CD14-positive monocyte (primary cell): ENCODE results near the gene SLC10A4. TPM values are rescaled to one million over a fixed set of nuclear protein-coding genes. Genes with fewer than 3 reads are reported as not detected.

Experiments used
- DNase-seq, 3 donors: peaks; one replicate each; pipeline ENCODE4 v3.0.0-alpha.2; 2011 to 2022
- H2AFZ ChIP-seq: 2 replicates; pipeline ENCODE4 v1.6.0; 2012; ENCODE audit warnings: mild to moderate bottlenecking, low read depth, low read length, inconsistent platforms; ENCODE audit not compliant: insufficient read depth, poor library complexity, severe bottlenecking
- H3K27ac ChIP-seq, 2 donors: 1 replicate in 1 of 2; 2 replicates in 1 of 2; pipeline ENCODE4 v1.5.1; 2012 to 2013; ENCODE audit warnings: low read length in 2 of 2, control low read depth in 1 of 2, inconsistent platforms in 1 of 2, low read depth in 1 of 2, mild to moderate bottlenecking in 1 of 2
- H3K27me3 ChIP-seq, 2 donors: one replicate each; pipeline versions ENCODE4 v1.6.0 to v1.6.1; 2011 to 2013; ENCODE audit warnings: low read length in 2 of 2; ENCODE audit not compliant: control insufficient read depth in 2 of 2, insufficient read depth in 2 of 2
- H3K36me3 ChIP-seq, 2 donors: replicated peaks in 1 of 2; 1 replicate in 1 of 2; 2 replicates in 1 of 2; pipeline versions ENCODE4 v1.5.1 to v1.6.1; 2012 to 2013; ENCODE audit warnings: low read length in 2 of 2, control low read depth in 1 of 2, inconsistent platforms in 1 of 2, mild to moderate bottlenecking in 1 of 2; ENCODE audit not compliant: insufficient read depth in 2 of 2, control insufficient read depth in 1 of 2
- H3K4me1 ChIP-seq, 2 donors: 1 replicate in 1 of 2; 2 replicates in 1 of 2; pipeline versions ENCODE4 v1.5.1 to v1.6.1; 2012 to 2013; ENCODE audit warnings: low read length in 2 of 2, control low read depth in 1 of 2, inconsistent platforms in 1 of 2, mild to moderate bottlenecking in 1 of 2, moderate library complexity in 1 of 2; ENCODE audit not compliant: insufficient read depth in 2 of 2, control insufficient read depth in 1 of 2
- H3K4me2 ChIP-seq: replicated peaks from 2 replicates; pipeline ENCODE3; 2012; ENCODE audit warnings: low read length, moderate library complexity, mild to moderate bottlenecking; ENCODE audit not compliant: poor library complexity, severe bottlenecking; ENCODE audit errors: extremely low read depth
- H3K4me3 ChIP-seq, 3 experiments: fragments of 200-600 bp in 1 of 3; sonication (generic) in 1 of 3; replicated peaks in 1 of 3; 1 replicate in 2 of 3; 2 replicates in 1 of 3; pipeline ENCODE4 v1.5.1; 2011 to 2013; ENCODE audit warnings: low read length in 3 of 3, mild to moderate bottlenecking in 3 of 3, control low read depth in 2 of 3, low read depth in 2 of 3, inconsistent platforms in 1 of 3, moderate library complexity in 1 of 3
- H3K79me2 ChIP-seq: 2 replicates; pipeline ENCODE4 v1.6.0; 2012; ENCODE audit warnings: mild to moderate bottlenecking, control low read depth, inconsistent platforms, low read length, moderate library complexity; ENCODE audit not compliant: insufficient read depth
- H3K9ac ChIP-seq: 2 replicates; pipeline ENCODE4 v1.6.0; 2017; ENCODE audit warnings: low read length, mild to moderate bottlenecking; ENCODE audit not compliant: insufficient read depth, poor library complexity, severe bottlenecking
- H3K9me3 ChIP-seq, 2 donors: replicated peaks in 1 of 2; 1 replicate in 1 of 2; 2 replicates in 1 of 2; pipeline versions ENCODE4 v1.5.1 to v1.6.1; 2012 to 2013; ENCODE audit warnings: low read length in 2 of 2, control low read depth in 1 of 2; ENCODE audit not compliant: control insufficient read depth in 1 of 2, insufficient read depth in 1 of 2
- H4K20me1 ChIP-seq: 2 replicates; pipeline ENCODE4 v1.6.0; 2012; ENCODE audit warnings: mild to moderate bottlenecking, low read length, control low read depth, moderate library complexity; ENCODE audit not compliant: insufficient read depth
- H3K27ac Mint-ChIP-seq, 7 donors: one replicate each; pipeline ENCODE4 v1.8.0; 2020; ENCODE audit warnings: mild to moderate bottlenecking in 7 of 7, mixed read lengths in 7 of 7, moderate library complexity in 6 of 7, inconsistent platforms in 2 of 7
- H3K27me3 Mint-ChIP-seq, 3 donors: one replicate each; pipeline ENCODE4 v1.8.0; 2021 to 2022; ENCODE audit warnings: low read depth in 3 of 3, mild to moderate bottlenecking in 3 of 3, mixed read lengths in 3 of 3, moderate library complexity in 3 of 3, inconsistent platforms in 1 of 3
- H3K36me3 Mint-ChIP-seq, 2 donors: one replicate each; pipeline ENCODE4 v1.8.0; 2020; ENCODE audit warnings: mixed read lengths in 2 of 2, inconsistent platforms in 1 of 2, mild to moderate bottlenecking in 1 of 2
- H3K4me1 Mint-ChIP-seq: one replicate; pipeline ENCODE4 v1.8.0; 2020; ENCODE audit warnings: mild to moderate bottlenecking, mixed read lengths
- H3K4me3 Mint-ChIP-seq, 2 donors: one replicate each; pipeline ENCODE4 v1.8.0; 2020; ENCODE audit warnings: mild to moderate bottlenecking in 2 of 2, mixed read lengths in 2 of 2, moderate library complexity in 1 of 2
- H3K9me3 Mint-ChIP-seq, 7 donors: one replicate each; pipeline ENCODE4 v1.8.0; 2020 to 2022; ENCODE audit warnings: mixed read lengths in 7 of 7, mild to moderate bottlenecking in 6 of 7, moderate library complexity in 6 of 7, inconsistent platforms in 2 of 7
- CTCF ChIP-seq: fragments of 200-600 bp; IDR thresholded peaks from one replicate; pipeline ENCODE4 v1.8.0; 2022; ENCODE audit warnings: antibody characterized with exemption, mild to moderate bottlenecking
- WGBS: methylation state at CpG from one replicate; pipeline ENCODE4 v1.1.5; 2013; ENCODE audit warnings: missing lambda C conversion rate; ENCODE audit not compliant: insufficient coverage; 5-methylcytosine and 5-hydroxymethylcytosine counted together
- intact Hi-C, 2 donors: fragments of 100-400 bp; cut with micrococcal nuclease; formaldehyde crosslinking; loops; one replicate each; pipeline versions ENCODE4 v1.15.0 to v1.15.1; 2023
- polyA plus RNA-seq, 3 donors: library from polyadenylated mRNA; depleted of rRNA in 1 of 3; unstranded in 2 of 3; stranded (reverse) in 1 of 3; fragments of 300-500 nt in 2 of 3; fragments of >200 nt in 1 of 3; fragmentation: Illumina TruSeq in 2 of 3; gene quantifications; 1 replicate in 2 of 3; 2 replicates in 1 of 3; pipeline ENCODE4 v1.2.3, GENCODE V29; 2012 to 2021

SLC10A4 gene
- polyA plus RNA-seq, 3 donors: not detected

GRCh38 chr4:48491514-48492176 is 8.5 kb downstream of the SLC10A4 start:
- Histone ChIP-seq H3K27me3 (peaks cover 47 to 60% of the 10 kb centered on the region in 2 donors), H3K9me3 (peaks cover 0 to 3% of the 10 kb centered on the region in 2 donors), H3K4me3 (no peak overlapping the region), H3K36me3 (no peaks in the 10 kb centered on the region), H2AFZ (no peak overlapping the region), H3K79me2 (no peaks in the 10 kb centered on the region), H3K4me2 (peak overlapping the region; percentile 62), H4K20me1 (no peaks in the 10 kb centered on the region), H3K27ac (no peak overlapping the region), H3K9ac (no peak overlapping the region), H3K4me1 (peaks cover 0 to 15% of the 10 kb centered on the region in 2 donors)
- TF ChIP-seq CTCF: no peak
- peaks cover 0 to 12% (median 3%) of the 10 kb centered on the region in 7 donors for H3K9me3 Mint-ChIP-seq
- 77% methylated on average over 19 of the region's 23 CpGs for WGBS
- H3K27me3 Mint-ChIP-seq: peaks cover 51 to 65% (median 59%) of the 10 kb centered on the region in 3 donors
- peaks cover 7% of the 10 kb centered on the region for H3K4me1 Mint-ChIP-seq
- H3K27ac Mint-ChIP-seq: no peak overlapping the region
- DNase-seq: no peak
- H3K4me3 Mint-ChIP-seq: peak overlapping the region; percentile 12 to 72
- intact Hi-C loops: no loop called here
- H3K36me3 Mint-ChIP-seq: peaks cover 10 to 11% of the 10 kb centered on the region in 2 donors

- DNase-seq: no peak
- TF ChIP-seq CTCF: no peak
These were observed 10.4 kb downstream of the SLC10A4 start for GRCh38 chr4:48493452-48494100.

More at GRCh38 chr4:48493452-48494100, 10.4 kb downstream of the SLC10A4 start:
- Mint-ChIP-seq H3K27ac (peak overlapping the region in 1 of 7 donors; percentile 35), H3K9me3 (peaks cover 0 to 10% (median 3%) of the 10 kb centered on the region in 7 donors), H3K4me3 (no peak overlapping the region), H3K27me3 (peaks cover 32 to 45% (median 42%) of the 10 kb centered on the region in 3 donors), H3K4me1 (peaks cover 7% of the 10 kb centered on the region), H3K36me3 (peaks cover 19 to 22% of the 10 kb centered on the region in 2 donors)
- no peaks in the 10 kb centered on the region for H3K79me2 ChIP-seq
- H3K4me3 ChIP-seq: no peak overlapping the region
- no CpG with 5 or more reads among the region's 4 CpGs for WGBS
- H3K4me1 ChIP-seq: peaks cover 0 to 15% of the 10 kb centered on the region in 2 donors
- H3K36me3 ChIP-seq: peaks cover 10% of the 10 kb centered on the region in 2 donors
- no peaks in the 10 kb centered on the region for H4K20me1 ChIP-seq
- H3K4me2 ChIP-seq: no peak overlapping the region
- peaks cover 0 to 3% of the 10 kb centered on the region in 2 donors for H3K9me3 ChIP-seq
- H3K27ac ChIP-seq: no peak overlapping the region
- intact Hi-C loops: no loop called here
- H3K27me3 ChIP-seq: peaks cover 29 to 40% of the 10 kb centered on the region in 2 donors
- no peak overlapping the region for H3K9ac ChIP-seq
- no peak overlapping the region for H2AFZ ChIP-seq
